Measurements from ENCODE around the gene HMGB2. TPM values are rescaled to one million over a fixed set of nuclear protein-coding genes. Genes with fewer than 3 reads are reported as not detected.

The HMGB2 gene
- total and polyA plus RNA-seq, 2 of the 8 experiments (the other 6 are each of a cell fraction or from before 2014, with no cell fraction given) = 54.7 to 218 TPM

- no peak overlapping the region for H4K91ac ChIP-seq (replicated peaks; ENCODE audit: insufficient read length, low read length)
- no peak for FAIRE-seq
- CTCF ChIA-PET (ENCODE audit: partially characterized antibody) = interaction anchor here (0.9 kb wide), 1 partner anchor 13 kb away, joined by 6 read pairs; no protein-coding TSS in a partner anchor
Observed at GRCh38 chr4:173314715-173315114, 19.4 kb downstream of the HMGB2 start.

More at GRCh38 chr4:173314715-173315114, 19.4 kb downstream of the HMGB2 start:
- Histone ChIP-seq H2AK5ac (ENCODE audit: low read depth, low read length) (no peak overlapping the region), H4K20me1 (replicated peaks in 1 of 2; ENCODE audit: control insufficient read depth in 1 of 2, insufficient read depth in 2 of 2, low read length in 2 of 2) (no peaks in the 10 kb centered on the region), H3K9ac (replicated peaks in 1 of 4; ENCODE audit: extremely low read depth in 1 of 4, low read depth in 3 of 4, low read length in 3 of 4) (no peak overlapping the region), H2BK12ac (ENCODE audit: low read depth, low read length) (no peak overlapping the region), H3K4me1 (replicated peaks in 1 of 4; ENCODE audit: control insufficient read depth in 3 of 4, insufficient read depth in 4 of 4, low read length in 3 of 4) (peaks cover 0 to 4% (median 3%) of the 10 kb centered on the region in 4 experiments; a peak in 4 of 7 replicates), H2BK20ac (ENCODE audit: low read length) (no peak overlapping the region), H3K79me1 (ENCODE audit: low read depth, low read length) (no peaks in the 10 kb centered on the region), H4K8ac (ENCODE audit: extremely low read depth, insufficient read depth, low read length) (no peak overlapping the region), H3K36me3 (ENCODE audit: control insufficient read depth in 2 of 4, insufficient read depth in 4 of 4, low read length in 3 of 4) (peaks cover 2 to 22% (median 13%) of the 10 kb centered on the region in 4 experiments; a peak in 5 of 8 replicates), H3K23me2 (ENCODE audit: low read depth, low read length) (no peaks in the 10 kb centered on the region), H2BK15ac (ENCODE audit: low read length) (no peak overlapping the region), H4K5ac (ENCODE audit: insufficient read length, low read depth, low read length) (no peak overlapping the region), H3K79me2 (ENCODE audit: control insufficient read depth in 1 of 2, insufficient read depth in 2 of 2, low read length in 2 of 2) (no peaks in the 10 kb centered on the region), H3K56ac (replicated peaks; ENCODE audit: insufficient read length, low read depth, low read length) (no peak overlapping the region), H3K27me3 (replicated peaks in 1 of 4; ENCODE audit: control insufficient read depth in 3 of 4, extremely low read depth in 1 of 4, insufficient read depth in 3 of 4, low read length in 3 of 4) (no peaks in the 10 kb centered on the region), H2AFZ (ENCODE audit: low read length) (no peak overlapping the region), H3K23ac (ENCODE audit: insufficient read length) (no peak overlapping the region), H3K4ac (replicated peaks; ENCODE audit: insufficient read length, low read depth, low read length) (no peak overlapping the region), H3K18ac (ENCODE audit: extremely low read depth, low read length) (no peak overlapping the region), H3K4me2 (ENCODE audit: insufficient read depth in 1 of 2, low read depth in 2 of 2, low read length in 2 of 2) (no peak overlapping the region), H2BK5ac (ENCODE audit: low read depth, low read length) (no peak overlapping the region), H3K4me3 (ENCODE audit: extremely low read depth in 1 of 4, insufficient read depth in 2 of 4, low read depth in 3 of 4, low read length in 4 of 4) (no peak overlapping the region), H3K27ac (ENCODE audit: low read depth, low read length) (no peak overlapping the region), H2BK120ac (replicated peaks; ENCODE audit: low read depth, low read length) (no peak overlapping the region), H3K9me3 (ENCODE audit: insufficient read depth in 2 of 2, low read depth in 1 of 2, low read length in 1 of 2) (no peaks in the 10 kb centered on the region), H3K14ac (ENCODE audit: insufficient read length) (no peak overlapping the region)
- 87% methylated on average over 3 of the region's 3 CpGs; no CpG with 5 or more reads in 1 of the 2 experiments for WGBS, 2 experiments (ENCODE audit: extremely low coverage in 1 of 2, insufficient coverage in 1 of 2, insufficient read length in 1 of 2, insufficient replicate concordance in 2 of 2, low coverage in 1 of 2, low lambda C conversion rate in 2 of 2, missing lambda C conversion rate in 1 of 2)
- no peak for TF ChIP-seq EZH2 (IDR thresholded peaks at IDR 0.05; ENCODE audit: low read depth, low read length, severe bottlenecking)
- TF ChIP-seq CBX5 (IDR thresholded peaks at IDR 0.05; ENCODE audit: low read depth, low read length) = no peak
- no peak for TF ChIP-seq RNF2 (IDR thresholded peaks at IDR 0.05; ENCODE audit: borderline replicate concordance, low read depth, low read length, missing control alignments, poor library complexity, severe bottlenecking)
- no peak for TF ChIP-seq GTF2F1 (IDR thresholded peaks at IDR 0.05; ENCODE audit: borderline replicate concordance, low read depth, low read length)
- no peak for DNase-seq (ENCODE audit: low read depth in 1 of 2, low spot score in 2 of 2)
- POLR2A ChIA-PET (ENCODE audit: partially characterized antibody) = no interaction called here
